NCI-H1930 (cell line): ENCODE data around the gene SNX1.

Source experiments
- DNase-seq, 2 experiments: peaks; one replicate each; lab custom pipeline; 2025; lab: John Stamatoyannopoulos, UW

SNX1 gene

GRCh38 chr15:64163659-64164362, 68.0 kb downstream of the SNX1 start:
- no peak for DNase-seq

- DNase-seq: no peak
Measured at GRCh38 chr15:64164436-64164835, 68.7 kb downstream of the SNX1 start.

- no peak for DNase-seq
Measured at GRCh38 chr15:64166102-64166890, 70.5 kb downstream of the SNX1 start.

- DNase-seq: no peak
Measured at GRCh38 chr15:64180235-64180824, 84.5 kb downstream of the SNX1 start.

GRCh38 chr15:64182859-64183370, 87.1 kb downstream of the SNX1 start:
- DNase-seq: no peak

- no peak for DNase-seq
Measured at GRCh38 chr15:64185146-64185911, 89.5 kb downstream of the SNX1 start.

- DNase-seq: no peak
Measured at GRCh38 chr15:64187396-64188191, 91.8 kb downstream of the SNX1 start.
